Gastrocnemius medialis (tissue), 4 donors: Measurements from ENCODE around the gene TCERG1L.

Experiments
- POLR2A ChIP-seq, 2 donors: fragments of 450-650 bp; IDR thresholded peaks; one replicate each; pipeline ENCODE4 v1.6.1; 2017; ENCODE audit warnings: antibody characterized with exemption in 2 of 2, mild to moderate bottlenecking in 2 of 2, moderate library complexity in 2 of 2
- TF ChIP-seq, protein P1 (sequence below), 5 experiments: fragments of 450-650 bp in 3 of 5; fragments of 200-600 bp in 2 of 5; sonication (generic) in 2 of 5; IDR thresholded peaks in 4 of 5; conservative IDR thresholded peaks in 1 of 5; 1 replicate in 4 of 5; 2 replicates in 1 of 5; pipeline ENCODE4 v1.5.1; 2016 to 2019; ENCODE audit warnings: antibody characterized with exemption in 5 of 5, mild to moderate bottlenecking in 3 of 5, moderate library complexity in 3 of 5

DNA sequence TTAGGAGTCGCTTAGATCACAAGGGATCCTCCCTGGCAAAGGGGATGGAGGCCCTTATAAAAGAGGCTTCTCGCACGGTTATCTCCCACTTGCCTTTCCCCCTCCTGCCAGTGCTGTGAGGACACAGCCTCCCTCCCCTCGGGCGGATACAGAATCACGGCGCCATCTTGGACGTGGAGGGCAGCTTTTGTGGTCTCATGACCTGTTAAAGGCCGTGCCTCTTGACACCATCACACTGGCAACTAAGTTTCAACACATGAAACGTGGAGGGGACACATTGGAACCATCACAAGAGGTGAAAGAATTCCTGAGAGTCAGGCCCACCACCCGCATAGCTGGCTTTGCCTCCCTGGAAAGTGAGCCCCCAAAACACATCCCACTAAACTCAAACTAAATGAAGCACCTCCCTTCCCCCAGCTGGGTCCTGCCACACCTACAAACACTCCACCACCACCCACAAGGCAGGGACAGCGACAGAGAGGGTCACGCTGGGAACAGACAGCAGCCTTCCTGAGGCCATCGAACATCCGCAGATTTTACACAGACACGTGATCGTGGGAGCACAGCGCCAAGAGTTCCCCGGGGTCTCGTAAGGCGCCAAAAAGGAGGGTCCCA lies 110.6 kb downstream of the TCERG1L start:
- TF ChIP-seq, protein P1, sequence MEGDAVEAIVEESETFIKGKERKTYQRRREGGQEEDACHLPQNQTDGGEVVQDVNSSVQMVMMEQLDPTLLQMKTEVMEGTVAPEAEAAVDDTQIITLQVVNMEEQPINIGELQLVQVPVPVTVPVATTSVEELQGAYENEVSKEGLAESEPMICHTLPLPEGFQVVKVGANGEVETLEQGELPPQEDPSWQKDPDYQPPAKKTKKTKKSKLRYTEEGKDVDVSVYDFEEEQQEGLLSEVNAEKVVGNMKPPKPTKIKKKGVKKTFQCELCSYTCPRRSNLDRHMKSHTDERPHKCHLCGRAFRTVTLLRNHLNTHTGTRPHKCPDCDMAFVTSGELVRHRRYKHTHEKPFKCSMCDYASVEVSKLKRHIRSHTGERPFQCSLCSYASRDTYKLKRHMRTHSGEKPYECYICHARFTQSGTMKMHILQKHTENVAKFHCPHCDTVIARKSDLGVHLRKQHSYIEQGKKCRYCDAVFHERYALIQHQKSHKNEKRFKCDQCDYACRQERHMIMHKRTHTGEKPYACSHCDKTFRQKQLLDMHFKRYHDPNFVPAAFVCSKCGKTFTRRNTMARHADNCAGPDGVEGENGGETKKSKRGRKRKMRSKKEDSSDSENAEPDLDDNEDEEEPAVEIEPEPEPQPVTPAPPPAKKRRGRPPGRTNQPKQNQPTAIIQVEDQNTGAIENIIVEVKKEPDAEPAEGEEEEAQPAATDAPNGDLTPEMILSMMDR (IDR thresholded peaks at IDR 0.05 in 4 of 5, conservative IDR thresholded peaks at IDR 0.05 in 1 of 5) = no peak
- TF ChIP-seq POLR2A (IDR thresholded peaks at IDR 0.05) = no peak
